HG03064 (cell line): Measurements from ENCODE around the gene ARID1B.

ENCODE experiments used
- ATAC-seq: cut with Tn5 transposase; IDR thresholded peaks from one replicate; pipeline ENCODE4 v1.9.1; 2021; ENCODE audit warnings: low read depth; ENCODE audit not compliant: unreplicated experiment

Gene ARID1B

DNA sequence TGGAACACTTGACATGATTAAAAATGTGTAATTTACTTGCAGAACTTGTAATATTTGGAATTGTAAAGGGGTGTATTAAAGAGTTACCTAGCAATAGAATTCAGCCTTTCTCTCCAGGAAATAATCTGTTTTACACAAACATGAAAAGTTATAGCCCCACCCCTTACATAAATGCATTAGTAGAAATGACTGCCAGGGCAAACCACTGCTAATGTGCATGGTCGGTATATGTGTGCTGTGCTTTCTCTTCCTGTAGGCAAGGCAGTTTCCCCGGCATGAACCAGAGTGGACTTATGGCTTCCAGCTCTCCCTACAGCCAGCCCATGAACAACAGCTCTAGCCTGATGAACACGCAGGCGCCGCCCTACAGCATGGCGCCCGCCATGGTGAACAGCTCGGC lies 389.6 kb downstream of the ARID1B start:
- no peak for ATAC-seq

- ATAC-seq: no peak
These were observed 390.7 kb downstream of the ARID1B start for GRCh38 chr6:157167837-157168236.

DNA sequence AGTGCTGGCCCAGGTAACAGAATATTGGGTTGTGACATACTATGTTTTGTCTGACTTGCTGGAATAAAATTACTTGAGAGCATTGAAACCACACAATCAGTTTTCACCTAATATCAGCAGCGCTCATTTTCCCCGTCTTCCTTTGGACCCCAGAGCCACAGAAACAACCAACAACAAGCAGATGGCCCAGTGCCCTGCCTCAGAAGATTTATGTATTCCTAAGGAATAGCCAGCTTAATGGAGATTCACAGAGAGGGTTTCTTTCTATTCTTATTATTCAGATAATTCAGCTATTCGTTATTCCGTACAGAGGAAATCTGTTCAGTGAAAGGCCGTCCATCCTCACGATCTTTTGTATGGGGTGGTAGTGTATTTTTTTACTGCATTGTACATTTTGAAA lies 391.3 kb downstream of the ARID1B start:
- ATAC-seq: no peak

- no peak for ATAC-seq
These were observed 392.0 kb downstream of the ARID1B start for GRCh38 chr6:157169226-157169625.

DNA sequence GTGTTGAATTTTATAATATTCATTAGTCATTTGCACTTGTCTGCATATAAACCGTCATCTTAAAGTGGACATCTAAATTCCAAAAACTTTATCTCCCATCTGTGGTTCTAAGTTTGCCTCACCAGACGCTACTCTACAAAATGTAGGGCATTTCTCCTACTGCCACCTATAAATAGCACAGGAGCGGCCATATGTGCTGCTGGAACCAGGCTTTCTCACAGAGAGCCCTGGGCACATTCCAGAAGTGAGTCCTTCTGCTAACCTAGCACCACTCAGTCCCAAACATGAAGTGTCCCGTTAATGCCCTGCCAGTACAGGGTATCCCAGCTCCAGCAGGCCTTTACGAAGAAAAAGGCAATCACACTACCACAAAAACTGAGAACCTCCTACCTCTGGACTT lies 392.5 kb downstream of the ARID1B start:
- no peak for ATAC-seq

- ATAC-seq: no peak
These were observed 393.4 kb downstream of the ARID1B start for GRCh38 chr6:157170535-157170934.

- ATAC-seq: no peak
These were observed 394.6 kb downstream of the ARID1B start for GRCh38 chr6:157171801-157172200.

GRCh38 chr6:157172231-157172701 lies 395.1 kb downstream of the ARID1B start:
- ATAC-seq: no peak

DNA sequence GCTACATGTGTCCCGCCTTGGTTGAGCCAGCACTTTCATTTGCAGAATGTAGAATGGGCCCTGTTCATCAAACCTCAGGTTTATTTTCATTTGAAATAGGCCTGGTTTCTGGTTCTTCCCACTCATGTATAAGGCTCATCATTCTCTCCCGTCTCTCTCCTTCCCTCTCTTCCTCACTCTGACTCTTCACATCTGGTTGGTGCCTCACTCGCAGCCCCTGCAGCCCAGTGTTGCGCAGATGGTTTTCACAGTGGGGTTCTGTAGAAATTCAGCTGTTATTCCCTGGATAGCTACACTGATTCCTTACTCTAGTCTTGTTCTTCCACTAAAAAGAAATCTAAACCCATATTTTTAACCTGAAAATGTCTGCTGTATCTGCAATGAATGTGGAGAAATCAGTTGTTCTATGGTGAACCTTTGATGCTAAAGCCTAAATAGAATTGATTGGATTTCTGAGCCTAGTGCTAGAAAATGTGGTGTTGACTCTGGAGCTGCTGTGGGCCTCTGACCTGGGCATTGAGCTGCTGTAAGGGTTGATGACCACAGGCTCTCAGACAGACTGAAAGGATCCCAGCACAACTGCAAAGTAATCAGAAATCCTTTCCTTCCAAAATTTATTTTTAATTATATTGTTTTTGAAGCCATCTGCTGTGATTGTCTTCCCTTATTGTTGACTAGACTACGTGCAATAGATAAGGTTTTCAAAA lies 395.8 kb downstream of the ARID1B start:
- no peak for ATAC-seq

- no peak for ATAC-seq
These were observed 396.6 kb downstream of the ARID1B start for GRCh38 chr6:157173776-157174175.

- ATAC-seq: no peak
These were observed 397.6 kb downstream of the ARID1B start for GRCh38 chr6:157174731-157175130.

DNA sequence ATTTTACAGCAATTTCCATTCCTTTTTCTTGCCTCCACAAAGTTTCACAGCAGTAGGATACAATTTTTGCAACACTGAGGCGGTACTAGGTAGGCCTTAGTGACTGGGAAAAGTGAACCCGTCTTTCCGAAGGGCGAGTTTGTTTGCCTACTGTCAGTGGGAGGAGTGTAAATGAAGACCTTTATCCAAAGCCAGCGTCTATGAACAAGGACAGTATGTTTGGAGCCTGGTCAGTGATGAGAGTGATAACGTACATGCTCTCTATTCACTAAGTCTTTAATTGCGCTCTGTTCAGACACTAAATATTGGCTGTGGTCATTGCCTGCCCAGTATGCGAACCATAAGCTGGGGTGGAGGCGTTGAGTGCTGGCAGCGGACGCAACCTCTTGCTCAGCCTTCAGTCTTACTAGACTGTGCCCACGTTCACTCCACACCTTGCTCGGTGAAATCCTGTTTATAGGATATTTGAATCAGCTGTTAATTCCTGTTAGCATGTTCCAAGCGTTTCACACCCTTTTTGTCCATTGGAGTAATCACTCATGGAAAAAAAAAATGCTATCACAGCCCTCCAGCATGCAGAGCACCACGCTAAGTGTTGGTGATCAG lies 400.7 kb downstream of the ARID1B start:
- ATAC-seq: no peak

DNA sequence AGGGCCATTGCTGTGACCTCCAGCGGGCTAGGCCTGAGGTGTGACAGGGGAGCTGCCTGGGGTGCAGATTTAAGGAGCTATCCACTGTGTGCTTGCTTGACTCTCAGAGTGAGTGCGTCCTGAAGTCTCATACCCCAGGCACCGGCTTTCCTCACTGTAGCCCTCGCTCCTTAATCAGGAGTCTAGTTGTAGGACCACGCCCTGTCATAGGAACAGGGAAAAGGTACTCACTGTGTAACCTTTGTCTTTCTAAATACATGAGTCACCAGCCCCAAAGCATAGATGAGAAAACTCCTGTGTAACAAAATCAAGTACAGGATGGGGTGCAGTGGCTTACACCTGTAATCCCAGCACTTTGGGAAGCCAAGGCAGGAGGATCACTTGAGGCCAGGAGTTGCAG lies 404.5 kb downstream of the ARID1B start:
- ATAC-seq: no peak

- no peak for ATAC-seq
These were observed 405.5 kb downstream of the ARID1B start for GRCh38 chr6:157182503-157183264.

- no peak for ATAC-seq
These were observed 407.2 kb downstream of the ARID1B start for GRCh38 chr6:157184202-157185015.

- no peak for ATAC-seq
These were observed 408.0 kb downstream of the ARID1B start for GRCh38 chr6:157185171-157185570.

DNA sequence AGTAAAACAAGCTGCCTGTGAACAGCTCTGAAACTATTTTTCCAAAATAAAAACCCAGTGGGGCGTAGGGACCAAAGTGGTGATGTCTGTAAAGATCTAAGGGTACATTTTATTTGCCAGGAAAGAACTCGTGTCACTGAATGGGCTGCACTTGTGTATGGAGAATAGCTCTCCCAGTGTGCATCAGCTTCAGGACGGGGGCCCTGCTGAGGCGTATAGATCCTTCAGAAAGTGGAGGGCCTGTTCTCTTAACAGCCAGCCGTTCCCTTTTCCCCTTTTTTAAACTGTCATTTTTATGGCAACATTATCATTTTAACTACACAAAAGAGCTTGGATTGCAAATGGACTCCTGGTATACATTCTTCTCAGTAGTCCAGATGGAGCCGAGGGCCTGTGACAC lies 408.8 kb downstream of the ARID1B start:
- no peak for ATAC-seq

DNA sequence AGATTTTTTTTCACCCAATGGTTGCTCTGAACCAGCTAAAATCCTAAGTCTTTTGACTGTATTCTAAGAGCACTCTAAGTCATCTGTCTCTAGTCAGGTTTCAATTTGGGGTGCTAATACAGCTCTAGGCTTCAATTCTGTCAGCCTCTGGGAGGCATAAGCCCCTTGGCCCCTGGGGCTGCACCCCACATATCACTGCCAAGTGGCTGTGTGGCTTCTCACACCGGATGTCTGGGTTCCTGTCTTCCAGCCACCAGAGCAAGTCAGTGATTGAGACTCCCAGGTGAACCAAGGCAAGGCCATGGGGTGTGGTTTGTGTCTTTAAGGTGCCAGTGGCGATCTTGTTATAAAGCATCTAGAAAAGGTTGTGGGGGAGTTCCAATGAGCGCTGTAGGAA lies 409.6 kb downstream of the ARID1B start:
- no peak for ATAC-seq

DNA sequence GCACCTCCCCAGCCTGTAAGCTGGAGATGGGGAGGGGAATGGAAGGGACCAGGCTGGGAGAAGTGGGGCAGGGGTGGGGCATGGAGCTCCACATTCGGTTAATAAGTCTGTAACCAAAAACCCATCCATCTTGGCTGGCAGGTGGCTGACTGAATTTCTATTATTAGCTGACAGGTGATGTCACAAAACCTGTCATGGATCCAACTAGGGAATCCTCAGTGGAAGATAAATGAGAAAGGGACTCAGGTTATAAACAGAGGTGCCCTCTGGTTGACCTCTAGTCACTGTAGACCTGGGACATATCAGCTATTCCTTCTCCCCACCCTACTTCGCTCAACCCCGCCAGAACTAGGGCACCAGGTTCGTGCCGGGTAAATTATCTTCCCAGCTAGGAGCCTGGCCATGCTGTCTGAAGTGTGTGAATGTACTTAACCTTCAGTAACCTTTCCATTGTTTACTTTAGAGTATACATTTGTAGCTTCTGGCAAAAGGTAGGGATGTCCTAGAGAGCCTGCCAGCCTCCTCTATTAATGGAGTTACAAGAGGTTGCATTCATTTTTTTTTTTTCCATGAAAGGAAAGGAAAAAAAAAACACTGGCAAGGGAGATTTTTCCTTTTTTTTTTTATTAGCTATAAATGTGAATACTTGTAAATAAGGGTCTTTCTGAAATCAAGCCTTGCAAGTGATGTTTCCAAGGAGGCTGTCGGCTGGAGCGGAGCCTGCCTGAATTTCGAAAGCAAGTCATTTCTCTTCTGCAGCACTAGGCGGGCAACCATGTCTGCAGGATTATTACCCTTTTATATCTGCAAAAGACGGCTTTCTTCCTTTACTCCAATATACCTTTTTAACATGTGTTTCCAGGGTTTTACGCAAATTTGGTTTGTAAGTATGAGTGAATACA lies 410.3 kb downstream of the ARID1B start:
- no peak for ATAC-seq

DNA sequence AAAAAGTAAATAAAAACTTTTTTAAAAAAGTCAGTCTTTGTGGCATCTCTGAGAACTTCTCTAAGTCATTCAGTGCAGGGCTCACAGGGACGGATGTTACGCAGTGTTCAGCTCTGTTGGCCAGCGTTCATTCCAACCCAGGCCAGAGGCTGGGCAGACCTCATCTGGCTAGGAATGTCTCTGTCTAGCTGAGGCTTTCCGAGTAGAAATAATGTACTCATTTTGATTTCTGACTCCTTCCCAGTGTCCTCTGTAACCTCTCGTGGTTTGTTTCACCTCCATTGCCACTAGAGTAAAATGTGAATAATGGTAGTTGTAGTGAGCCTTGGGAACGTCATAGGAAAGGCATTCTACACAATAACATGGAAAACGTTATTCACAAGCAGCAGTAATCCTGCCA lies 411.0 kb downstream of the ARID1B start:
- ATAC-seq: no peak
